CD8-positive, alpha-beta memory T cell (primary cell): ENCODE measurements around the gene PITPNM2. TPM values are rescaled to one million over a fixed set of nuclear protein-coding genes. Genes with fewer than 3 reads are reported as not detected.

Experiments
- CTCF ChIA-PET: fragments of 350-600 bp; sonication (Branson Sonifier 250); formaldehyde crosslinking; loops from one replicate; lab custom pipeline; 2021; ENCODE audit warnings: antibody characterized with exemption; lab: Charles Lee
- POLR2A ChIA-PET: fragments of 350-600 bp; sonication (Branson Sonifier 250); formaldehyde crosslinking; loops from one replicate; lab custom pipeline; 2021; ENCODE audit warnings: antibody characterized with exemption; lab: Charles Lee
- DNase-seq, 5 donors: peaks; one replicate each; pipeline versions ENCODE4 v3.0.0 to v3.0.0-alpha.2; 2020 to 2022; ENCODE audit warnings: mixed read lengths in 1 of 5
- H3K27ac ChIP-seq: one replicate; pipeline ENCODE4 v1.7.0; 2013; ENCODE audit warnings: low read depth, mild to moderate bottlenecking, low read length, moderate library complexity
- H3K27me3 ChIP-seq: 2 replicates; pipeline ENCODE4 v1.7.0; 2013; ENCODE audit warnings: low read length, mild to moderate bottlenecking; ENCODE audit not compliant: insufficient read depth, poor library complexity, severe bottlenecking
- H3K36me3 ChIP-seq: 2 replicates; pipeline ENCODE4 v1.7.0; 2013; ENCODE audit warnings: mild to moderate bottlenecking, low read length, moderate library complexity; ENCODE audit not compliant: insufficient read depth
- H3K4me1 ChIP-seq: 2 replicates; pipeline ENCODE4 v1.7.0; 2013; ENCODE audit warnings: mild to moderate bottlenecking, low read length, moderate library complexity; ENCODE audit not compliant: insufficient read depth
- H3K4me3 ChIP-seq: 2 replicates; pipeline ENCODE4 v1.7.0; 2013; ENCODE audit warnings: mild to moderate bottlenecking, low read length
- H3K9me3 ChIP-seq: 2 replicates; pipeline ENCODE4 v1.7.0; 2013; ENCODE audit warnings: mild to moderate bottlenecking, low read length
- H3K27ac Mint-ChIP-seq, 8 donors: one replicate each; pipeline ENCODE4 v1.8.0; 2020 to 2021; ENCODE audit warnings: mixed read lengths in 8 of 8, mild to moderate bottlenecking in 6 of 8, inconsistent platforms in 3 of 8, moderate library complexity in 3 of 8
- H3K27me3 Mint-ChIP-seq, 2 donors: one replicate each; pipeline ENCODE4 v1.8.0; 2020 to 2021; ENCODE audit warnings: mixed read lengths in 2 of 2, mild to moderate bottlenecking in 1 of 2, moderate library complexity in 1 of 2
- H3K36me3 Mint-ChIP-seq, 3 donors: one replicate each; pipeline ENCODE4 v1.8.0; 2020 to 2021; ENCODE audit warnings: mixed read lengths in 3 of 3, inconsistent platforms in 1 of 3, mild to moderate bottlenecking in 1 of 3
- H3K4me1 Mint-ChIP-seq, 3 donors: one replicate each; pipeline ENCODE4 v1.8.0; 2020 to 2021; ENCODE audit warnings: mixed read lengths in 3 of 3, inconsistent platforms in 1 of 3, mild to moderate bottlenecking in 1 of 3
- H3K4me3 Mint-ChIP-seq, 7 donors: one replicate each; pipeline ENCODE4 v1.8.0; 2020 to 2021; ENCODE audit warnings: mixed read lengths in 7 of 7, mild to moderate bottlenecking in 6 of 7, moderate library complexity in 4 of 7, inconsistent platforms in 2 of 7
- H3K9me3 Mint-ChIP-seq, 5 donors: one replicate each; pipeline ENCODE4 v1.8.0; 2020 to 2022; ENCODE audit warnings: mixed read lengths in 5 of 5, mild to moderate bottlenecking in 3 of 5, moderate library complexity in 2 of 5, inconsistent platforms in 1 of 5
- polyA plus RNA-seq: library from polyadenylated mRNA; unstranded; fragments of 300-500 nt; fragmentation: Illumina TruSeq; gene quantifications from one replicate; pipeline ENCODE4 v1.2.3, GENCODE V29; 2021
- total RNA-seq, 2 experiments: library from RNA; stranded (reverse); gene quantifications; one replicate each; pipeline ENCODE4 v1.2.3, GENCODE V29; 2021

The PITPNM2 gene
- total RNA-seq = 1 to 10 TPM; 5.1 to 6.1 TPM
- 1.8 TPM for polyA plus RNA-seq

GRCh38 chr12:123150744-123151456, at the start of gene PITPNM2:
PITPNM2 (minus strand) TSS chr12:123151090; CDS start chr12:123034590, 116,500 bp downstream.
- H3K9me3 ChIP-seq = no peaks in the 10 kb centered on the region
- peak within 1 kb of the TSS; percentile 80 to 92 (median 85) for H3K4me3 Mint-ChIP-seq
- peak; percentile 29 to 69 (median 51) for DNase-seq

DNA sequence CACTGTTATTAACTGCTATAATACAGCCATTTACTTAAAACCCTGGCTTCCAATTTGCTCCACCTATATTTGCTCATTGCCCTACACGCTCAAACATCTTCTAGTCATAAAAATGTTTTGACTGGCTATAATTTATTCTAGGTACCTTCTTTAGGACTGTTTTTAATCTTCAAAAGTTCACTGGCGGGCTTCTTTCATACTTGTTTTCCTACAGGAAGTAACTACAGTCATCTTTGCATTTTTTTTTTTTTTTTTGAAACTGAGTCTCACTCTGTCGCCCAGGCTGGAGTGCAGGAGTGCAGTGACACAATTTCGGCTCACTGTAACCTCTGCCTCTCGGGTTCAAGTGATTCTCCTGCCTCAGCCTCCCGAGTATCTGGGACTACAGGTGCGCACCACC, 49.5 kb upstream of the PITPNM2 start:
- Mint-ChIP-seq H3K4me1 (peaks cover 8 to 14% (median 10%) of the 10 kb centered on the region in 3 donors), H3K27me3 (no peaks in the 10 kb centered on the region), H3K9me3 (no peaks in the 10 kb centered on the region), H3K36me3 (peaks cover 4 to 64% (median 11%) of the 10 kb centered on the region in 3 donors), H3K27ac (peak overlapping the region in 7 of 8 donors; percentile 9 to 87 (median 77)), H3K4me3 (no peak overlapping the region)
- CTCF ChIA-PET = no interaction called here
- DNase-seq = peak in 1 of 5 donors; percentile 30
- no peaks in the 10 kb centered on the region for H3K9me3 ChIP-seq
- no peak overlapping the region for H3K4me3 ChIP-seq
- H3K4me1 ChIP-seq = peaks cover 13% of the 10 kb centered on the region
- peaks cover 11% of the 10 kb centered on the region for H3K36me3 ChIP-seq
- POLR2A ChIA-PET = no interaction called here
- H3K27me3 ChIP-seq = no peaks in the 10 kb centered on the region
- H3K27ac ChIP-seq = no peak overlapping the region

More at GRCh38 chr12:123150744-123151456, at the start of gene PITPNM2:
- Mint-ChIP-seq H3K27me3 (peaks cover 0 to 3% of the 10 kb centered on the region in 2 donors), H3K4me1 (peaks cover 24 to 30% (median 27%) of the 10 kb centered on the region in 3 donors), H3K27ac (peak within 1 kb of the TSS in 7 of 8 donors; percentile 45 to 95 (median 69)), H3K9me3 (no peaks in the 10 kb centered on the region), H3K36me3 (peaks cover 0 to 8% (median 0%) of the 10 kb centered on the region in 3 donors)
- Histone ChIP-seq H3K36me3 (no peaks in the 10 kb centered on the region), H3K27ac (no peak within 1 kb of the TSS), H3K4me3 (peak within 1 kb of the TSS; percentile 51), H3K27me3 (no peaks in the 10 kb centered on the region), H3K4me1 (peaks cover 25% of the 10 kb centered on the region)
- ChIA-PET CTCF (interaction anchor here (0.8 to 2.1 kb wide), 5 partner anchors 11 to 432 kb away, joined by 3 to 7 read pairs (median 5); no protein-coding TSS in a partner anchor), POLR2A (interaction anchor here (2.1 kb wide), 1 partner anchor 82 kb away, joined by 6 read pairs; the partner anchor contains the start of genes MPHOSPH9 and MTRFR)

- ChIA-PET POLR2A (no interaction called here), CTCF (interaction anchor here (0.5 kb wide), 1 partner anchor 470 kb away, joined by 3 read pairs; the partner anchor contains the start of gene HCAR1)
- H3K27ac ChIP-seq = no peak overlapping the region
- Mint-ChIP-seq H3K9me3 (no peaks in the 10 kb centered on the region), H3K36me3 (peaks cover 4 to 65% (median 10%) of the 10 kb centered on the region in 3 donors), H3K4me3 (no peak overlapping the region), H3K4me1 (peaks cover 8 to 14% (median 10%) of the 10 kb centered on the region in 3 donors), H3K27me3 (no peaks in the 10 kb centered on the region), H3K27ac (peak overlapping the region in 6 of 8 donors; percentile 9 to 87 (median 76))
- peaks cover 10% of the 10 kb centered on the region for H3K36me3 ChIP-seq
- H3K4me3 ChIP-seq = no peak overlapping the region
- no peaks in the 10 kb centered on the region for H3K27me3 ChIP-seq
- peaks cover 13% of the 10 kb centered on the region for H3K4me1 ChIP-seq
- DNase-seq = no peak
- H3K9me3 ChIP-seq = no peaks in the 10 kb centered on the region
Observed at GRCh38 chr12:123199936-123200335, 49.0 kb upstream of the PITPNM2 start.

- no peaks in the 10 kb centered on the region for H3K9me3 ChIP-seq
- peaks cover 36% of the 10 kb centered on the region for H3K36me3 ChIP-seq
- Mint-ChIP-seq H3K36me3 (peaks cover 3 to 64% (median 19%) of the 10 kb centered on the region in 3 donors), H3K27ac (peak overlapping the region in 2 of 8 donors; percentile 32 to 46), H3K4me3 (no peak overlapping the region), H3K4me1 (peaks cover 0 to 2% (median 0%) of the 10 kb centered on the region in 3 donors), H3K27me3 (no peaks in the 10 kb centered on the region), H3K9me3 (no peaks in the 10 kb centered on the region)
- H3K27ac ChIP-seq = no peak overlapping the region
- POLR2A ChIA-PET = interaction anchor here (0.6 to 1.3 kb wide), 2 partner anchors 11 to 46 kb away, joined by 3 to 5 read pairs; partner anchors contain the start of genes MPHOSPH9 and MTRFR
- no peaks in the 10 kb centered on the region for H3K4me1 ChIP-seq
- DNase-seq = no peak
- no peak overlapping the region for H3K4me3 ChIP-seq
- no peaks in the 10 kb centered on the region for H3K27me3 ChIP-seq
- CTCF ChIA-PET = no interaction called here
Observed at GRCh38 chr12:123187637-123188036, 36.7 kb upstream of the PITPNM2 start.

GRCh38 chr12:123180171-123180570, 29.3 kb upstream of the PITPNM2 start:
- CTCF ChIA-PET = interaction anchor here (1.2 kb wide), 1 partner anchor 58 kb away, joined by 3 read pairs; no protein-coding TSS in a partner anchor

DNA sequence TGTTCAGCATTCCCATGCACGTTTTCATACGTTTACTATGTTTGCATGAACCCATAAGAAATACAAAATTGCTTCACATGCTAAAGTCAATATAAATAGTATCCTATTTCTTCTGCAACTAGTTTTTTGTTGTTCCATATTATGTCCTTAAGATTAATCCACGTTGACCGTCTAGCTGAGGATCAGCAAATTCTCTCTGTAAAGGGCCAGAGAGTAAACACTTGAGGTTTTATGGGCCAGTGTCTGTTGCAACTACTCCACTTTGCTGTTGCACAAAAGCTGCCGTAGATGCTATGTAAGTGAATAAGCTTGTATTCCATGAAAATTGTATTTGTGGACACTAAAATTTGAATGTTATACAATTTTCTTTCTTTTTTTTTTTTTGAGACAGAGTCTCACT, 21.1 kb upstream of the PITPNM2 start:
- no peak for DNase-seq
- Histone ChIP-seq H3K36me3 (peaks cover 6% of the 10 kb centered on the region), H3K4me1 (no peaks in the 10 kb centered on the region), H3K27ac (no peak overlapping the region), H3K4me3 (no peak overlapping the region), H3K9me3 (no peaks in the 10 kb centered on the region), H3K27me3 (no peaks in the 10 kb centered on the region)
- ChIA-PET CTCF (no interaction called here), POLR2A (no interaction called here)
- H3K27ac Mint-ChIP-seq = peak overlapping the region in 1 of 8 donors; percentile 57
- H3K4me3 Mint-ChIP-seq = no peak overlapping the region
- H3K9me3 Mint-ChIP-seq = no peaks in the 10 kb centered on the region
- peaks cover 0 to 2% (median 0%) of the 10 kb centered on the region in 3 donors for H3K4me1 Mint-ChIP-seq
- H3K36me3 Mint-ChIP-seq = peaks cover 4 to 54% (median 9%) of the 10 kb centered on the region in 3 donors
- no peaks in the 10 kb centered on the region for H3K27me3 Mint-ChIP-seq

More at GRCh38 chr12:123180171-123180570, 29.3 kb upstream of the PITPNM2 start:
- Mint-ChIP-seq H3K27me3 (no peaks in the 10 kb centered on the region), H3K27ac (peak overlapping the region in 2 of 8 donors; percentile 3 to 43), H3K36me3 (peaks cover 0 to 63% (median 15%) of the 10 kb centered on the region in 3 donors), H3K4me1 (peaks cover 0 to 2% (median 0%) of the 10 kb centered on the region in 3 donors), H3K4me3 (no peak overlapping the region), H3K9me3 (no peaks in the 10 kb centered on the region)
- Histone ChIP-seq H3K4me1 (no peaks in the 10 kb centered on the region), H3K27me3 (no peaks in the 10 kb centered on the region), H3K9me3 (no peaks in the 10 kb centered on the region), H3K36me3 (peaks cover 18% of the 10 kb centered on the region), H3K4me3 (no peak overlapping the region), H3K27ac (no peak overlapping the region)
- DNase-seq = no peak
- POLR2A ChIA-PET = interaction anchor here (0.6 kb wide), 1 partner anchor 1796 kb away, joined by 5 read pairs; no protein-coding TSS in a partner anchor

DNA sequence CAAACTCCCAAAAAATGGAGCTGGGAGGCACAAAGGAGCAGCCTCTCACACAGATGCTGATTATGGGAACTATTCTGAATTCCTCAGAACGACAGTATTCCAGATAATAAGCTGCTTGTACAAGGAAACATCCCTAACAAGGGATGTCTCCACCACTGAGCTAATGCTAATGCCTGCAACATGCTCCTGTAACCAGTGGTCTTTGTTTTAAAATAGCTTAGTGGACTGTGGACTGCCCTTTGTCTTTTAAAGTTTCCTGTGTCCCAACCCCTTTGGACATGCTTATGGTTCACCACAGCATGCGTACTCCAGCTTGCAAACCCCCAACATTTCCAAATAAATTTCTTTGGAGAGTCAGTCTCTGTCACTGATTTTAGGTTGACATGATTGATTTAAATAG, 16.4 kb upstream of the PITPNM2 start:
- no peak for DNase-seq
- H3K9me3 ChIP-seq = no peaks in the 10 kb centered on the region
- H3K4me3 ChIP-seq = no peak overlapping the region
- H3K36me3 Mint-ChIP-seq = peaks cover 3 to 68% (median 10%) of the 10 kb centered on the region in 3 donors
- peak overlapping the region in 2 of 8 donors; percentile 64 to 78 for H3K27ac Mint-ChIP-seq
- H3K36me3 ChIP-seq = peaks cover 33% of the 10 kb centered on the region
- no peaks in the 10 kb centered on the region for H3K9me3 Mint-ChIP-seq
- H3K27me3 ChIP-seq = no peaks in the 10 kb centered on the region
- no peak overlapping the region for H3K4me3 Mint-ChIP-seq
- no peaks in the 10 kb centered on the region for H3K27me3 Mint-ChIP-seq
- CTCF ChIA-PET = interaction anchor here (1.0 kb wide), 2 partner anchors 46 to 71 kb away, joined by 3 read pairs; no protein-coding TSS in a partner anchor
- no peaks in the 10 kb centered on the region for H3K4me1 ChIP-seq
- POLR2A ChIA-PET = no interaction called here
- H3K4me1 Mint-ChIP-seq = no peaks in the 10 kb centered on the region
- no peak overlapping the region for H3K27ac ChIP-seq
